GM12891 (cell line): ENCODE measurements around the gene RABL6.

Experiments used
- POLR2A ChIP-seq: IDR thresholded peaks from 2 replicates; pipeline ENCODE4 v1.6.1; 2011; ENCODE audit warnings: low read depth, low read length, control low read depth
- POLR2AphosphoS5 ChIP-seq: IDR thresholded peaks from 2 replicates; pipeline ENCODE4 v1.6.1; 2011; ENCODE audit warnings: low read depth, low read length, control low read depth
- TAF1 ChIP-seq: IDR thresholded peaks from 2 replicates; pipeline ENCODE4 v1.6.1; 2011; ENCODE audit warnings: low read depth, low read length, control low read depth

- TF ChIP-seq POLR2A: no peak
- no peak for TF ChIP-seq POLR2AphosphoS5
- TF ChIP-seq TAF1: no peak
These were observed 48.7 kb upstream of the RABL6 start for GRCh38 chr9:136759001-136759400.
